Fibroblast of mammary gland (primary cell): Measurements from ENCODE around the gene SPINK2.

ENCODE experiments used
- DNase-seq: peaks from one replicate; pipeline ENCODE4 v3.0.0-alpha.2; 2010; ENCODE audit warnings: low read depth
- H3K4me3 ChIP-seq: 2 replicates; pipeline ENCODE4 v1.5.1; 2011; ENCODE audit warnings: low read depth, mild to moderate bottlenecking, low read length, moderate library complexity; ENCODE audit not compliant: control insufficient read depth
- CTCF ChIP-seq: conservative IDR thresholded peaks from 2 replicates; pipeline ENCODE4 v1.5.1; 2011; ENCODE audit warnings: low read depth, low read length, inconsistent platforms; ENCODE audit not compliant: control insufficient read depth, insufficient read depth

SPINK2 gene

GRCh38 chr4:56821381-56822243 lies at the start of gene SPINK2:
SPINK2 (minus strand) TSS chr4:56821701; CDS start chr4:56821662, 39 bp downstream.
- peak within 1 kb of the TSS; percentile 10 for H3K4me3 ChIP-seq
- TF ChIP-seq CTCF: no peak
- no peak for DNase-seq

GRCh38 chr4:56870946-56871345 lies 49.4 kb upstream of the SPINK2 start:
- no peak overlapping the region for H3K4me3 ChIP-seq
- no peak for TF ChIP-seq CTCF
- DNase-seq: peak; percentile 58

GRCh38 chr4:56863441-56864139 lies 42.1 kb upstream of the SPINK2 start:
- H3K4me3 ChIP-seq: no peak overlapping the region
- DNase-seq: peak; percentile 11
- no peak for TF ChIP-seq CTCF

- DNase-seq: no peak
- no peak overlapping the region for H3K4me3 ChIP-seq
- no peak for TF ChIP-seq CTCF
These were observed 39.9 kb upstream of the SPINK2 start for GRCh38 chr4:56861360-56861759.

GRCh38 chr4:56860781-56861180 lies 39.3 kb upstream of the SPINK2 start:
- no peak for TF ChIP-seq CTCF
- no peak overlapping the region for H3K4me3 ChIP-seq
- DNase-seq: no peak

GRCh38 chr4:56859841-56860240 lies 38.3 kb upstream of the SPINK2 start:
- no peak for DNase-seq
- TF ChIP-seq CTCF: no peak
- H3K4me3 ChIP-seq: no peak overlapping the region
